IPS-NIHi7 (cell line): Measurements from ENCODE around the gene GSN.

Experiments
- DNase-seq: peaks from one replicate; pipeline ENCODE4 v3.0.0; 2012; ENCODE audit warnings: mixed read lengths; ENCODE audit errors: extremely low spot score

The GSN gene

DNA sequence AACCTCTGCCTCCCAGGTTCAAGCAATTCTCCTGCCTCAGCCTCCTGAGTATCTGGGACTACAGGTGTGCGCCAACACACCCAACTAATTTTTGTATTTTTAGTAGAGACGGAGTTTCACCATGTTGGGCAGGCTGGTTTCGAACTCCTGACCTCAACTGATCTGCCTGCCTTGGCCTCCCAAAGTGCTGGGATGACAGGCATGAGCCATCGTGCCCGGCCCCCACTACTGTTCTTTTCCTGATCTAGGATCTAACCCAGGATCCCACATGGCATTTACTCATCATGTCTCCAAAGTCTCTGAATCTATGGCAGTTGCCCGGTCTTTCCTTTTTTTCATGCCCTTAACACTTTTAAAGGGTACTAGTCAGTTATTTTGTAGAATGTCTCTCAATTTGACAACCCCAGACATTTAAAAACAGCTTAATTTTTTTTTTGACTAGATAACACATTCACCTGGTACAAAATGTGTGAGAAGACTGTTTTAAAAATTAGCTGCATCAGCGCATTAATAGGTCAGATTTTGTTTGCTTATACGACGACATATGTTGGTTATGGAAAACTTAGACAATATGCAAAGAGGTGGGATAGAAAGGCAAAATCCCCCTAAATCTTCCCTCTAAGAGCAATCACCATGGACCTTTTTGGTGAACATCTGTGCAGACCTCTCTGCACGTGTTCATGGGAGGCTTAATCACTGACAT is 55.6 kb downstream of the GSN start:
- DNase-seq: no peak

DNA sequence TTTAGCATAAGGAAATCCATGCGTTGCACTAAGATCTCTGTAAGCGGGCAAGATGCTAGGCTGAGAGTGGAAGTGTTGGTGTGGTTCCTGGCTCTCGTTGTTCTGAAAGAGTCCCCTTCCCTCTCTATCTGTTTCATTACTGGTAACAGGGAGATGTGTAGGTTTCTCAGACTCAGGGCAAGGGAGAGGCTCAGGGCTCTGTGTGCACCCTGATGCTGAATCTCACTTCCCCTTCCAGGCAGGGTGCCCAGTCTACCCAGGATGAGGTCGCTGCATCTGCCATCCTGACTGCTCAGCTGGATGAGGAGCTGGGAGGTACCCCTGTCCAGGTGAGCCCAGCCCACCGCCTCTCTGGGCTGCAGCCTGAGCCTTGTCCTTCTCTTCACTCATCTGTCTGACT is 56.4 kb downstream of the GSN start:
- no peak for DNase-seq

DNA sequence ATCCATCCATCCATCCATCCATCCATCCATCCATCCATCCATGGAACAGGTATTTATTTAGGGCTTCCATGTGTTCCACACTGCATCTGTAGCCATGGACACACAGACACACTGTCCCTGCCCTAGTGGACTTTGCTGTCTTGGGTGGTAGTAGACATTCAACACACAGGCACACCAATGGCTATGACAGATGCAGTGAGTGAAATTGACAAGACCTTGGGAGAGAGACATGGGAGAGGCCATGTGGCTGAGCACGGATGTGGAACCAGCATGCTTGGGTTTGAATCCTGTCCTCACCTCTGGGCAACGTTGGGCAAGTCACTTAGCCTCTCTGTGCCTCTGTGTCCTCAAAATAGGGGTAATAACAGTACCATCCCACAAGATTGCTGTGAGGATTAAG is 56.8 kb downstream of the GSN start:
- no peak for DNase-seq

GRCh38 chr9:121325387-121325786 is 57.4 kb downstream of the GSN start:
- no peak for DNase-seq

- DNase-seq: no peak
These were observed 58.3 kb downstream of the GSN start for GRCh38 chr9:121326130-121326838.

- DNase-seq: no peak
These were observed 59.1 kb downstream of the GSN start for GRCh38 chr9:121326901-121327613.

DNA sequence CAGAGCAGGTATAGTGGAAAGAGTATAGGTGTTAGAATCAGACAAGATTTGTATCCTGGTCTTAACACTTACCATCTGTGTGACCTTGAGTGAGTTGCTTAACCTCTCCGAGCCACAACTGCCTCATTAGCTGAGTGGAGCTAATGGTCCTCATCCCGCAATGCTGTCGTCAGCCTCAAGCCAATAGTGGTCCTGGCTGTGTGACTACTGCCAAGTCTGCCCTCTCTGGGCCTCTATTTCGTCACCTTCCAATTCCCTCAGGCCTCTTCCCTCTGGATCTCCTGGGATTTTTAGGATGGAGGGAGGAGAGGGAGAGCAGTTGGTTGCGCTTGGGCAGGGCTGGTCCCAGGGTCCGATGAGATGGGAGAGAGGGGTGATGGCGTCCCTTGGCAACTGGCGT is 60.5 kb downstream of the GSN start:
- DNase-seq: no peak

GRCh38 chr9:121328876-121329681 is 61.1 kb downstream of the GSN start:
- no peak for DNase-seq

GRCh38 chr9:121331549-121331948 is 63.6 kb downstream of the GSN start:
- no peak for DNase-seq

GRCh38 chr9:121331992-121332685 is 64.2 kb downstream of the GSN start:
- DNase-seq: no peak

- DNase-seq: no peak
These were observed 66.2 kb downstream of the GSN start for GRCh38 chr9:121333950-121334773.

- no peak for DNase-seq
These were observed 68.7 kb downstream of the GSN start for GRCh38 chr9:121336665-121337064.

DNA sequence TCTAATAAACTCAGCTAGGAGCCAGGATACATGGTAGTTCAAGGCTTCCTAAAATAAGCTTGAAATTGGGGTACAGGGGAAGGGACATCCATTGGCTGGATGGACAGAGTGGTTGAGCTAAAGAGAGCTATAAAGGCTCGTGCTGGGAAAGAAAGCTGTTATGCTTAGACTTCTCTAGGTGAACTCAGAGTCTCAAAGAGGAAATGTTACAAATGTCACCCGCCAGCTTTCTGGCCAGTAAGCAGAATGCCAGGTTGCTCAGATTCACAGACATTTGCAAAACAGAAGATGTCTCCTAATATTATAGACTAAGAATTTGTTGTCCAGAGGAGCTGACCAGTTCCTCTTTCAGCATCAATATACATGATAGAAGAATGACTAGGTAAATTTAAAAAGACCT is 71.5 kb downstream of the GSN start:
- DNase-seq: no peak

- no peak for DNase-seq
These were observed 72.9 kb downstream of the GSN start for GRCh38 chr9:121340676-121341392.

GRCh38 chr9:121344184-121344583 is 76.2 kb downstream of the GSN start:
- DNase-seq: no peak

DNA sequence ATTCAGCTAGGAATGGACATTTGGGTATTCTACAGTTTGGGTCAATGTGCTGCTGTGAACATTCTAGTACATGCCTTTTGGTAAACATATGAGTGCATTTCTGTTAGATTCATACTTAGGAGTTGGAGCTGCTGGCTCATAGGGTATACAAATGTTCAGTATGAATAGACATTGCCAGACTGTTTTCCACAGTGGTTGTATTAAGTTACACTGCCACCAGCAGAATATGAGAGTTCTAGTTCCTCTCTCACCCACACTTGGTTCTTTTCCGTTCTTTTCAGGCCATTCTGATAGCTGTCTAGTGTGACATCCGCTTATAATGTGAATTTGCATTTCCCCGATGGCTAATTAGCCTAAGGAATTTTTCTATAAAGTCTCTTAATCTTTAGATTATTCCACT is 77.1 kb downstream of the GSN start:
- DNase-seq: no peak

DNA sequence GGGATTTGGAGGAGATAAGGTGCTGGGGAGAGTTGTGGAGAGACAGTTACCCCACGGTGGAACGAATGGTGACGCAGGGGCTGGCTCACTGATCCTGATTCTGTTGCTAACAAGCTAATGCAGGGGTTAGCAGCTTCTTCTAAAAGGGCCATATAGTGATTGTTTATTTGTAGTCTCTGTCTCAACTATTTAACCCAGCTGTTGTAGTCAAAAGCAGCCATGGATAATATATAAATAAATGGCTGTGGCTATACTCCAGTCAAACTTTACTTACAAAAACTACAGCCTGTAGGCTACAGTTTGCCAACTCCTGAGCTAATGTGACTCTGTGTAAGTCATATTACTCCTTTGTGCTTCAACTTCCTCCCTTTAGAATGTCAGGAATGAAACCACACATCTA is 80.3 kb downstream of the GSN start:
- no peak for DNase-seq

DNA sequence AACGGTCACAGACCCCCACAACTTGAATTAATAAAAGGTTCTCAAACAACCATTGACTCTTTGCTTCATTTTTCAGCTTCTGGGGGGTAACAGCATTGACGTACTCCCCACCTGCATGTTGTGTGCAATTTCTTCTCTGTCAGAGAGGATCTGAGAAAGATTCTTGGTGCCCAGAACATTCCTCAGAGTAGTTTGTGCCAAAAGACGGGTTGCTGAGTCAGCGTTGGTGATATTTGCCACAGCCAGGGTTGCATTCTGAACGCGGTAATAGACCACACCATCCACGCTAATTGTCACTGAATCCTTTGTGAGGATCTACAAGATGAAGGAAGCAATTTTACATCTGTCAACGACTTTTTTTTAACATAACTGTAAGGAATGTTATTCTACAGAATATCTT is 81.0 kb downstream of the GSN start:
- DNase-seq: no peak

DNA sequence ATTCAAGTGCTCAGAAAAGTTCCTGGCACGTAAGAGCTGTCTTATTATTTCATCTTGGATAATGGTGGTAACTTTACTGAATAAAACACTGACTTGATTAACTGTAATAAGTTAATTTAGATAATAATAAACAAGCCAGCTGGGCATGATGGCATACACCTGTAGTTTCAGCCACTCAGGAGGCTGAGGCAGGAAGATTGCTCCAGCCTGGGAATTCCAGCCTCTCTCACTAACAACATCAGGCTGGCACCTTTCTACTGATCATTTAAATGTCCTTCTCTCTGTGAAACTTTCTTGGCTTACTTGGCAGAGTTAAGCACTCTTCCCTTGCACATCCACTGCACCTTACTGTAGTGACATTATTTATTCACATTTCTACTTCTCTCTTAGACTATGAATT is 82.1 kb downstream of the GSN start:
- DNase-seq: no peak

- no peak for DNase-seq
These were observed 83.1 kb downstream of the GSN start for GRCh38 chr9:121350993-121351561.
